NCI-H446 treated with DMSO at 0.1 percent for 48 hours (cell line): ENCODE data around the gene LRRC49.
"Not testable (repeated sequence)": the region's sequence is repeated elsewhere in the genome, so short reads cannot be mapped to it uniquely, and the experiment has no call there.

ENCODE experiments used
- DNase-seq: peaks from one replicate; lab custom pipeline; 2025; lab: John Stamatoyannopoulos, UW

LRRC49 gene

GRCh38 chr15:70892002-70892911 is at the start of gene LRRC49, which contains the start of gene THAP10:
Gene LRRC49, plus strand, starts transcription at chr15:70892826. Its CDS starts 69 bp downstream, at chr15:70892895.
Gene THAP10, minus strand, starts transcription at chr15:70892433. Its CDS starts 161 bp downstream, at chr15:70892272.
- DNase-seq: peak; percentile 81

- no peak for DNase-seq
Observed at GRCh38 chr15:70845602-70846360, 46.8 kb upstream of the LRRC49 start.

- DNase-seq: no peak
Observed at GRCh38 chr15:70851889-70852288, 40.7 kb upstream of the LRRC49 start.

GRCh38 chr15:70852501-70853317 is 39.9 kb upstream of the LRRC49 start:
- no peak for DNase-seq

GRCh38 chr15:70853318-70853972 is 39.2 kb upstream of the LRRC49 start:
- no peak for DNase-seq

GRCh38 chr15:70853973-70854665 is 38.5 kb upstream of the LRRC49 start, which contains the start of gene LARP6:
Gene LARP6, minus strand, starts transcription at chr15:70854157. Its CDS starts 69 bp downstream, at chr15:70854088.
- DNase-seq: no peak

GRCh38 chr15:70854666-70854976 is 38.0 kb upstream of the LRRC49 start:
- no peak for DNase-seq

- no peak for DNase-seq
Observed at GRCh38 chr15:70855764-70856163, 36.9 kb upstream of the LRRC49 start.

GRCh38 chr15:70856177-70856883 is 36.3 kb upstream of the LRRC49 start:
- no peak for DNase-seq

- DNase-seq: no peak
Observed at GRCh38 chr15:70856884-70857561, 35.6 kb upstream of the LRRC49 start.

- DNase-seq: no peak
Observed at GRCh38 chr15:70857562-70858285, 34.9 kb upstream of the LRRC49 start.

GRCh38 chr15:70858614-70859321 is 33.9 kb upstream of the LRRC49 start:
- DNase-seq: not testable (repeated sequence)

GRCh38 chr15:70859322-70859908 is 33.2 kb upstream of the LRRC49 start:
- no peak for DNase-seq

GRCh38 chr15:70859998-70860397 is 32.6 kb upstream of the LRRC49 start:
- DNase-seq: no peak

GRCh38 chr15:70863450-70864218 is 29.0 kb upstream of the LRRC49 start:
- DNase-seq: no peak

- DNase-seq: no peak
Observed at GRCh38 chr15:70866982-70867641, 25.5 kb upstream of the LRRC49 start.
